Esophagus mucosa (tissue), 1 donor: ENCODE measurements around the gene ALDH3A1. TPM values are rescaled to one million over a fixed set of nuclear protein-coding genes. Genes with fewer than 3 reads are reported as not detected.

Experiments
- ATAC-seq: fragments of 200-7000 bp; cut with Tn5 transposase; one replicate; pipeline ENCODE4 v1.9.1; 2020
- total RNA-seq: library from RNA; stranded (reverse); gene quantifications from one replicate; pipeline ENCODE4 v1.2.4, GENCODE V29; 2023
- donor health status: DM: yes; HTN: yes; CAD: no.

Gene ALDH3A1
- total RNA-seq, 1 donor from 2014 or later, result 194 TPM

DNA sequence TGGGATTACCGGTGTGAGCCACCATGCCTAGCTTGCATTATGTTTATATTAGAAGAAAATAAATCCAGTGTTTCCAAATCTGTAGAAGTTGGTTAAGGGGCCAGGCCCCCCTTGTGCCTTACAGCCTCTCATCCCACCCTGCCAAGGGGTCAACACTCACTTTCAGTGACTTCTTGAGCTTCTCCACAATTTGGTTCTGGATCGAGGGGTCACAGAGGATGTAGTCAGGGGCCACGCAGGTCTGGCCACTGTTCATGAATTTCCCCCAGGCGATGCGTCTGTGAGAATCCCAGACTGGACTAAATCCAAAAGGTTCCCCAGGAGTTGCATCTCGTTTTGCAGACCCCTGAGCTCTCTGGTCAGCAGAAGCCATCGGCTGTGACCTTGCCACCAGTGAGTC, 7.2 kb downstream of the ALDH3A1 start:
- ATAC-seq, result no peak

DNA sequence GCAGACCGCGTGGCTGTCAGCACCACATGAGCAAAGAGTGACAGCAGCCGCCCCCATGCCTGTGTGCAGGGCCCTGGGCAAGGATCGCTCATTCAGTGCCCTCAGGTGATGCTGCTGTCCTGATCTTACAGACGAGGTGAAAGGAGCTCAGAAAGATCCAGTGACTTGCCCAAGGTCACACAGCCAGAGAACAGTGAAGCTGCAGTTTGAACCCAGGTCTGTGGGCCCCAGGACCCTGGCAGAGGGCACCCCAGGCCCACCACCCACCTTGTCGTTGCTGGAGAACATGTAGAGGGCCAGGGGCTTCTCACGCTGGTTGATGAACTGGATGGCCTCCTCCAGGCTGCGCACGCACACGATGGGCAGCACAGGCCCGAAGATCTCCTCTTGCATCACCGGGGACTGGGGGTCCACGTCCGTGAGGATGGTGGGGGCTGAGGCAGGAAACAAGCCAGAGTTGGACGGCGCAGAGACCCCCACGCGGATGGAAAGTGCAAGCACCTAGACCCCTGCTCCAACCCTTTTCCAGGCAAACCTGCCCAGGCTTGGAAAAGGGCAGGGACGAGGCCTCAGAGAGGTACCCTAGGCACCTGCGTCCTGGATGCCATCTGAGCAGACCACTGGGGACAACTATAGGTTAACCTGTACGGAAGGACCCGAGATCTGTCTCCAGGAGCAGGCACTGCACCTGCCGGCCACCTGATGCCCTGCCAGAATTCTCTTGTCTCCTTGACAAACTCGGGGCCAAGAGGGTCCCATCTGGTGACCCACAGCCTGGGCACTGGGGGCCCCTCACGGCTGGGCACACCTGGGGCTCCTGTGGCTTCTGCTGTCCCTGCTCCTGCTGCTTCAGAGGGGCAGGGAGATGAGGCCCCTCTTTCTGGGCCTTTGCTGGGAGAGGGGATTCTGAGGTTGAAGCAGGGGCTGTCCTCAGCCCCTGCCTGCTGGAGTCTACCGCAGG, 8.6 kb downstream of the ALDH3A1 start:
- no peak for ATAC-seq

DNA sequence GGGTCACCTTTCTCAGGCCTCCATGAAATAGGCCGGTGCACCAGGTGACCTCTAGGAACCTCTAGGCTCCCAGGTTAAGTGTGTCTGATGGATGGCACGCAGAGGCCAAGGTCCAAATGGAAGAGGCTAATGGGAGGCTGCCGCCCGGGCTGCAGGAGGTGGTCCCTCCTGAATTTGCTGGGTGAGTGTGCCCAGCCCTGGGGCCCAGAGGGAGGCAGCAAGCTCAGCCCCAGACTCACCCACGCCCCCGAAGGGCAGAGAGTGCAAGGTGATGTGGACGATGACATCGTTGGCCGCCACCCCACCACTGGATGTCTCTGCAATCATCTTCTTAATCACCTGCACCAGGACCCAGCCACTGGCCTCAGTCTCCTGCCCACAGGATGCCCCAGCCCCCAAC, 9.3 kb downstream of the ALDH3A1 start:
- ATAC-seq, result no peak

DNA sequence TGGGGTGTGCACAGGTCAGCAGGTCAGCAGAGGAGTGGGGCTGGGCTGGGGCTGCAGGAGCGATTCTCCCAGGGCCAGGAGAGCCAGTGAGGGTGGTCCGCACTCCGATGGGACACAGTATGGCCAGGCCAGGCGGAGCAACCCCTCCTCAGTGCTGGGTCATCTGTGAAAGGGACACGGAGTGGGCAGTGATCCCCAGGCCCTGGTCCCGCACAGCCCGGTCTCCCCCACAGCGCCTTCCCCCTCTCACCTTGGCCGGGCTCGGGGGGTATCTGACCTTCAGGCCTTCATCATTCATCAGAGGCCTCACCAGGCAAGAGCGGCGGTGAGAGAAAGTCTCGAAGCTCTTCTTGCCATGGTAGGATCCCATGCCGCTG, 10.0 kb downstream of the ALDH3A1 start:
- no peak for ATAC-seq

DNA sequence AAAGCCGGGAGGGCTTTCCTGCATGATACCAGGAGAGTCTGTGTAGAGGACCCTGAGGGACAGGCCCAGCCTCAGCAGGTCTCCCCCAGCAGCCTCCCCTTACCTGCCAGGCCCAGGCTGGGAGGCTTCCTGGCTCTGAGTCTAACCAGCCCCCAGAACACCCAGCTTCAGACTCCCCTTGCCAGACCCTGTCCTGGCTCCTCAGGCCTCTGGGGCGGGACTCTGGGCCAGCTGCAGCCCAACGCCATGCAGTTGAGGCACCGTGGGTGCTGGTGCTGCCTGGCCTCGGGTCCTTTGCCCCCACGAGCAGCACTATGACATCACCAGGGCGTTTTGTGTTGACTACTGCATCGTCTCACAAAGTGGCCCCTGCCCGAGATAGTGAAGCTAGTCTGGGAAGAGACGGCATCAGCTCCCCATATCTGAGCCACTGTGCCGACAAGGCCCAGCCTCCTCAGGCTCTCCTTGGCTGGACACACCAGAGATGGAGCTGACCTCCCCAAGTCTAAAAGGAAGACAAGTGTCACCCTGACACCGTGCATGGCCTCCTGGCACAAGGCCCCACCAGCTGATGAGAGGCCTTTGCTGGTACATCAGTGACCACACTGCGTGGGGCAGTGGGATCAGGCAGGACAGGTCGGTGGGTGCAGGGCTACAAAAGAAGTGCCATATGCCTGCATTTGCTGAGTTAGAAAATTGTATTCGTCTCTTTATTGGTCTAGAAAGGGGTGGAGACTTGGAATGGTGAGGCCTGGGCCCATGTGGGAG, 10.6 kb downstream of the ALDH3A1 start:
- no peak for ATAC-seq

DNA sequence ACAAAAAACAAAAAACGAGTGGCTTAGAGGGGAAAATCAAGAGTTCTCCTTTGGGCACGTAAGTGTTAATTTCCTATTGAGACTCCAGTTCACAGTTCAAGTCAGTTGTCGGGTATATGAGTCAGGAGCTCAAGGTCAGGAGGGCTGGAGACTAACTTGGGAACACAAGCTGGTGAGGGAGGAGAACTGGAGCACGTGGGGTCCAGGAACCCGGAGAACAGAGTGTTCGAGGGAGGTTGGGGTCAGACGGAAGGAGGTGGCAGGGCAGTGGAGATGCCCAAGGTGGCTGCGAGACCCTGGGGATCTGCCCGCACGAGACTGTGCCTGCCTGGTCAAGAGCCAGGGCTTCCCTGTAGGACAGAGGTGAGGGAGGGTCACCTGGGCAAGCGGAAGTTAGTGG, 12.0 kb downstream of the ALDH3A1 start:
- no peak for ATAC-seq

DNA sequence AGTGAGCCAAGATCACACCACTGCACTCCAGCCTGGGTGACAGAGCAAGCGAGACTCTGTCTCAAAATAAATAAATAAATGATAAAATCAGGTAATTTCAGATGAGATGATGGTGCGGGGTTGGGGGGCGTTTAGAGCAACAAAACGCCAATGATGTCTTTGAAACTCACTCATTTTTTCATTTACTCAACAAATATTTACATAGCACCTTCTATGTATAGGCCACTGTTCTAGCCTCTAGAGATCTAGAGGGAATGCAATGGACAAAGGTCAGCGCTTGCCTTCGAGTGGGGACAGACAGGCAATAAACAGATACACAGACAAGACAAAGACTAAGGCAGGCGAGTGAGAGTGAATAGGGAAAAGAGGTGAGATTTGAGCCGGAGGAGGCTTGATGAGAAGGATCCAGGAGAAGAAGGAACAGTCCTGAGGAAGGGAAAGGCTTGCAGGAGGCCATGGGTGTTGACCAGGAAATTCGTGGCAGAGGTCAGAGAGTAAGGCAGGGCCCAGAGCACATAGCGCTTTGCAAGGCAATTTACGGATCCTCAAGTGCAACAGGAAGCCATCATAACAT, 14.1 kb downstream of the ALDH3A1 start:
- ATAC-seq, result no peak

DNA sequence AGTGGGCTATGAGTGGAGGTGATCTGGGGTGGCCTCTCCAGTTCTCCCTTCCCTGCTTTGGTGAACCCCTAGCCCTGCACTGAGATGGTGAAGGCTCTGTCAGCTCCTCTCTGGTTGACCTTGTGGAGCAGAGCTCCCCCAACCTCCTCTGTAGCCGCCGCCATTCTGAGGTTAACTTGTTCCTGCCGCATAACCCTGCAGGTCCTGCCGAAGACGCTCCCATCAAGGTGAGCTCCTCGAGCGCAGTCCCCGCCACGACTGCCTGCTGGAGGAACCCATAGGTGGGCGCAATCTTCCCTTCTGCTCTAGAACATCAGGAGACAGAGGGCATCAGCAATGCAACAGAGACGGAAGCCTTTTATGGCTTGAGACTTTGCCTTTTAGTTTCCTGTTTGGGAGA, 16.5 kb downstream of the ALDH3A1 start:
- no peak for ATAC-seq

DNA sequence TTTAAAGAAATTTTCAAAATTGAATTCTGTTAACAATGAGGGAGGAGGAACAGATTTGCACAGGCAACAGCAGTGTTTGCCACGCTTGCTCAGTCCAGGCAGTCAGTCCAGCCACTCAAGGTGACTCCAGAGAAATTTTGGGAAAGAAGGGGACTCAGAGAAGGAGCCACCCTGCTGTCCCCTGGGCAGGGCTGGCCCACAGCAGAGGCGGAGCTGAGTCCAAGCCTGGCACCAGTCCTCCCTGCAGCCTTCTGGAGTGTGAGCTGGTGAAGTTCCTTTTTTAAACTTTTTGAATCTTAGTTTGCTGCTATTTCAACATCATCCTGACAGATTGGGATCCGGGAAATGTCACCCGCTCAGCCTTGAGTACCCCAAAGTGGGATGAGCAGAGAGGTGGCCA, 17.3 kb downstream of the ALDH3A1 start:
- no peak for ATAC-seq

DNA sequence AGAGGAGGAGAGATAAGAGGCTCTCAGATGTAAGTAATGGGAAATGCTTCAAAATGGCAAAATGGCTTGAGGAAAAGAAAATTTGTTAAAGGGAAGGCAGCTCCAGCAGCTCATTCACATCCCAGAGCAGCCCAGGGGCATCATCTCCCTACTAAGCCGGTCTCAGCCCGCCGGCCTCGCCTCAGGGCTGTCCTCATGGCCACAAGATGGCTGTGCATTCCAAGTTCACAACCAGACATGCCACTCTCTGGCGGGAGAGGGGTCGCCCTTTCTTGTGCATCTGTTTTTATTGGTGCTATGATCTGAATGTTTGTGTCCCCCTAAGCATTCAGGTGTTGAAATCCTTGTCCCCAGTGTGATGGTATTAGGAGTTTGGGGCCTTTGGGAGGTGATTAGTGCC, 18.2 kb downstream of the ALDH3A1 start:
- ATAC-seq, result no peak

DNA sequence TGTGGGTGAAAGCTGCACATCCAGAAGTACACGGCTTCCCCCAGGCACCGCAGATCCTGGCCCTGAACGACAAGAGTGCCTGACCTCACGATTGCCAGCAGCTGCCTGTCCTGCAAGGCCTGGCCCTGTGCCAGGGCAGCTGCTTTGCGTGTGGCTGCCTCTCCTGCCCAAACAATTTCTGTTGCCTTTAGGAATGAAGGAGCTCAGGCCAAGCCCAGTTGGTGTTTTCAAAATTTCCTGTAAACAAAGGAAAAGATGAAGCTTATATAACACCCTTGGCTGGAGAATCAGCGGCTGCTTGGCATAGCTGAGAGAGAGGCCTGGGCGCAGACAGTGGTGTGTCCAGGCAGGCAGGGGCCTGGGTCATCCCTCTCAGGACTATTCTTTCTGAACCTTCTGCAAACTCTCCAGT, 20.0 kb downstream of the ALDH3A1 start:
- peak; percentile 31 for ATAC-seq

DNA sequence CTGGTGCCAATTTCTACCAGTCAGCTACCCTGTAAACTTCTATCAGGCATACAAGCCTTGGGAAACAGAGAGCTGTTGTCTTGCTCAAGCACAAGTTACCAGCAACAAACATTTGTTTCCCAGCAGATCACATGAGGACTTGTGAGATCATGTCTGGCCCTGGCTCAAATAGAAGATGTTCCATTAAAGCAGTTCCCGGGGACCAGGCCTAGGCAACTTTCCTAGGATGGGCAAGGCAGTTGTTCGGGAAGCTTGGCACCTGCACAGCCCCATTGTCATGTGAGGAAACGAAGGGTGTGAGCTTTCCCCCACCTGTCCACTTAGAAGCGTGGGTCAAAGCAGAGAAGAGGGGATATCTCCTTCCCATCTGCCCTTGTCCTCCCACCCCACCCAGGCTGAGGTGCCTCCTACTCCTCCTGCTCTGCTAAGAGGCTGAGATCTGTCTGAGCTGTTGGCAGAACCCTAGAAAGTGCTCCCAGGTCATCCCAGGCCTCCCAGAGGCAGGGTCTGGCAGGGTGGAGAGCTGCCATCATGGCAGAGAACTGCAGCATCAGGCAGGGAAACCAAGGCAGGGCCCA, 20.5 kb downstream of the ALDH3A1 start:
- ATAC-seq, result peak; percentile 11

DNA sequence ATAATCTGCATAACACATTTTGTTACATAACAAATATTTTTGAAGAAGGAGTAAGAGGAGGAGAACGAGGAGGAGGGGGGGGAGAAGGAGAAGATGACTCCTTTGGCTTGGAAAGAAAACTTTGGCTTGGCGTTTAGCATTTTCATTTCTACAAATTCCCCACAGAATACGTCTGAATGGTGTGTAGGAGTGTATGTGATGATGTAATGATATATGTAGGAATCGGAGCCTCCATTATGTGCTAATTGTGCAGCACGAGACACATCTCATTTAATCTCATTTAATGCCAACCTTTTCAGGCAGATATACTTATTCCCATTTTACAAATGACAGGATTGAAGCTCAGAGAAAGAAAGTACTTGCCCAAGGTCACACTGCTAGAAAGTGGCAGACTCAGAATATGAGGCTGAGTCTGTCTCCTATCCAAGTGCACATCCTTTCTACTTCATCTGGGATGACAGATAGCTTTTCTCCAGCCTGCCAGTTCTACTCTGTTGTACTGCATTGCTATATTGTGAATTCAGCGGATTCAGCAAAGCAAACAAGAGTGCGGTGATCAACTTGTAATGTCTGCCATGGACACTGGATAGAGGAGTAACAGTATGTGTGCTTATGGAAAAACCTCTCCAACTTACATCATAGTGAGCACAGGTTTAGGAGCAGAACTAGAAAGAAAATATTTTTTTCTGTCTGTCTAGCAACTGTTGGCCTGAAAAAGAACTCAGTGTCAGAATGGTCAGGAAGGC, 21.3 kb downstream of the ALDH3A1 start:
- ATAC-seq, result no peak

DNA sequence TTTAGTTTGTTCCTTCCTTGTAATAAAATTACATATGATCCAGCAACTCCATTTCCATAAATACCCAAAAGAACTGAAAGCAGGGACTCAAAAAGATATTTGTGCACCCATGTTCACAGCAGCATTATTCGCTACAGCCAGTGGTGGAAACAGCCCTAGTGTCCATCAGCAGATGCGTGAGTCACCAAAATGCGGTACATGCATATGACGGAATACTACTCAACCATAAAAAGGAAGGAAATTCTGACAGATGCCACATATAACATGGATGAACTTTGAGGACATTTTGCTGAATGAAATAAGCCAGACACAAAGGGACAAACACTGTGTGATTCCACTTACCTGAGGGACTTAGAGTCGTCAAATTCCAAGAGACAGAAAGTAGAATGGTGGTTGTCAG, 22.6 kb downstream of the ALDH3A1 start:
- no peak for ATAC-seq

DNA sequence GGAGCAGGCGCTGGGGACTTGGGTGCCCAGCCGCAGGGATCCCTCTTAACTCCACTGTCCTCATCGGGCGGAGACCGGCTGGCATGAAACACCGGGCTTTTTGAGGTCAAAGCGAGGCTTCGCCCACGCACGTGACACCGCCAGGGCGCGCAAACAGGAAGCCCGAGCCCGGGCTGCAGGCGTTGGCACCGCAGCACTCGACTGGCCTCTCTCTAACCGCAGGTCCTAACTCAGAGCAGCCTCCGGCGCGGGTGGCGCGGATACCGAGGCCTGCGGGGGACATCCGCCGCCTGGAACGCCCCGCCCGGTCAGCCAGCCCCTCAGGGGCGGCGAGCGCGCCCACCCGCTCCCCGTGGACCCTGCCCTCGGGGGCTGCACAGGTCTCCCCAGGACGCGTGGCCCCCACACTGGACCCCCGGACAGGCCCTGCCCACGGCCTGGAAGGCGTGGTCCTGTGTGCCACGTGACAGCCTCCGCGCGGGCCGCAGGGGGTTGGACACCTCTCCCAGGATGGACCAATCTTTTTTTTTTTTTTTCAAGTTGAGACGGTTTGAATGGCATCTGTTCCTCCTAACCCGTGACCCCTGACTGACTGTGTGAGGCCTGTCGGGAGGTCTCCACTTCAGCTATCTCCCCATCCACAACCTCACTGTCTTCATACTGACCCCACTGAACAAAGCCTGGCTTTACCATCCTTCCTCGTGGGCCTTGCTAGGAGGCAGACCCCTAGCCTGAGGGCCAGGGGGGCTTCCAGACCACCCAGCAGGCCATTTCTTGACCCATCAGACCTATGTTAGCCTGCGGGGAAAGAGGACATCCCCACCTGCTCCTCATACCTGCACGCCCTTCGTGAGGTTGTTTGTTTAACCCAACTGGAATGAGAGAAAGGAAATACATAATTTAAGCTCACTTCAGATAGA, 23.3 kb downstream of the ALDH3A1 start:
- peak; percentile 77 for ATAC-seq

DNA sequence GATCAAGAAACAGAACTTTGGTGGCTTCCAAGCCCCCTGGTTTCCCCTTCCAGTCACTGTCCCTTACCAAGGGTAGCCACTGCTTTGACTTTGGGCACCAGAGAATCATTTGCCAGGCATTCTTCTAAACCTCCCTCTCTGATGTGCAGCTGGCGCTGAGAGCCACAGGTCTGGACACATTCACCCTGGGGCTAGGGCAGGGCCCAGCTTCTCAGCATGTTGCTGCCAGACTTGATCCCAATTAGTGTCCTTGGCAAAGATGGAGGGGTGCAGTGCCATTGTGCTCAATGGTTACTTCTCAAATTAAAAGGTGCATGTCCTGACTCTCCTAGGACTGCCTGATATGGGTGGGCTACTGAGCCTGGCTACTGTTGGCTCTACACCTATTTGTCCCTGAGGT, 24.1 kb downstream of the ALDH3A1 start:
- ATAC-seq, result peak; percentile 77

DNA sequence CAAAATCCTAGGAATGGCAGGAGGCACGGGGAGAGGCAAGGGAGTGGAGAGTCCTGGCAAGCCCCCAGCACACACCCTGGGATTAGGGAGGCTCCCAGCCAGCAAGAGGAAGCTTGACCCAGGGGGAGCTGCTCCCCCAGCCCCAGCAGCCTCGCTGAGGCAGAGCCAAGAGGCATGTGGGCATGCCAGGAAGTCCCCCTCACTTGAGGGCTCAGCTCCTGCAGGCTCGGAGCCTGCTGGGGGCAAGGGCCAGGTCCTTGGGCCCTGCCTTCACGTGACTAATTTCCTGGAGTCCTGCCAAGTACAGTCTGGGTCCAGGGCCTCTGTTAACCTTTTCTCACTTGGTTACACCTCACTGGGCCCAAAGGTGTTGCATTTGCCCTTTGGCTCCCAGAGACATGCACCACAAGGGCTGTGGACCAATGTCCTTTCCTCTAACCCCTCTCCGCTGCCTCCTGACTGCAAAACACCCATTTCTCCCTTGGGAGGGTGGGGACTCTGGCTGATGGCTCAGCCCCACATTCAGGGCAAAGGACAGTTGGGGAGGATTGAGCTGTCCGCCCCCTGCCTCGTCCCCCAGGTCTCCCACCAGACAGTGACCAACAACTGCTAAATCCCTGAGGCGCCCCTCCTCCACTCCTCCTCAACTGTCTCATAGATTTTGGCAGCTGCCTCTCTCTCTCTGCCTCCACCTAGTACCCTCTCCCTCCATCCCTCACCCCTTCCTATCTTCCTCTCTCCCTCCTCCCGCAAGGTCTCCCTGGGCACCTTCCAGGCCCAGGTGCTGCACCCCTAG, 27.3 kb downstream of the ALDH3A1 start:
- ATAC-seq, result no peak

DNA sequence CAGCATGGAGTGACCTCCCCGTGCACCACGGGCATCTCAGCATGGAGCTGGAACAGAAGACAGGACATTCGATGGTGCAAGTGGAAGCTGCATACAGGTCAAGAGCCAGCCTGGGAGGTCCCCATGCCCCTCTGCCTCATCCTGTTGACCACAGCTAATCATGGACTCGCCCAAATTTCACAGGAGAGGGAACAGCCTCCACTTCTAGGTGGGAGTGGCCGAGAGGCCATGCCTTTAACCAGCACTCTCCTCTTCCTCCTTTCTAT, 28.0 kb downstream of the ALDH3A1 start:
- ATAC-seq, result no peak

DNA sequence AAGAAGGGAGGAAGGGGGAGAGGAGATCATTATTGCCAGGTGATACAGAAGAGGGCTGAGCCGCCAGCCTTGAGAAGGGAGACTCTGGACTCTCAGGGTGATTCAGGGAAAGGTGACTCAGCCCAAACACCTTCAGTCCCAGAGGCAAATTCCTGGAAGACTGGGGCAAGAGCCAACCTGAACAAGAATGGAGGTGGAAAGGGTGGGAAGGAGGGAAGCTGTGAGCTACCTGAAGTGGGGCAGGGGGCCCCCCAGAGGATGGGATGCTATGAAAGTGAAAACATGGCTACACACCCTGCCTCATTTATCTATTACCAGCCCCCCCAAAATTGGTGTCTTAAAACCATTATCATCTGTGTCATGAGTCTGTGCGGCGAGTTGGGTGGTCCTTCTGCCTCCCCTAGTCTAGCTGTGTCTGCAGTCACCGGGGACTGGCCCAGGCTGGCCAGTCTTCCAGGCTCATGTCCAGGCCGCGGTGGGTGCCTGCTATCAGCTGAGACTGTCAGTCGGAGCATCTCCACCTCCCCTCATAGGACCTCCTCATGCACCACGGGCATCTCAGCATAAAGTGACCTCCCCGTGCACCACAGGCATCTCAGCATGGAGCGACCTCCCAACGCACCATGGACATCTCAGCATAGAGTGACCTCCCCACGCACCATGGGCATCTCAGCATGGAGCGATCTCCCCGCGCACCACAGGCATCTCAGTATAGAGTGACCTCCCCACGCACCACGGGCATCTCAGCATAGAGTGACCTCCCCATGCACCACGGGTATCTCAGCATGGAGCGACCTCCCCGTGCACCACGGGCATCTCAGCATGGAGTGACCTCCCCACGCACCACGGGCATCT, 28.5 kb downstream of the ALDH3A1 start:
- ATAC-seq, result peak; percentile 54
